Measurements from ENCODE around the gene HPSE2. TPM values are rescaled to one million over a fixed set of nuclear protein-coding genes. Genes with fewer than 3 reads are reported as not detected.

The HPSE2 gene
- total RNA-seq, 1 experiment from 2014 or later, result 0.20 TPM

GRCh38 chr10:98487649-98488048 is 748.0 kb downstream of the HPSE2 start:
- H3K27ac ChIP-seq (ENCODE audit: insufficient read length, low read depth, low read length), result no peak overlapping the region
- no peaks in the 10 kb centered on the region for H3K4me1 ChIP-seq (ENCODE audit: insufficient read depth, low read length)
- H4K5ac ChIP-seq (ENCODE audit: insufficient read length, low read depth, low read length), result no peak overlapping the region
- H3K14ac ChIP-seq (ENCODE audit: insufficient read depth, low read length), result no peak overlapping the region
- DNase-seq, result no peak
- no peak overlapping the region for H3K23ac ChIP-seq (ENCODE audit: insufficient read length, low read depth, low read length)
- Mint-ChIP-seq H3K4me1 (no peaks in the 10 kb centered on the region), H3K27ac (no peak overlapping the region), H3K9me3 (peaks cover 7 to 9% of the 10 kb centered on the region in 2 experiments; a peak in 4 of 5 replicates), H3K36me3 (ENCODE audit: insufficient read depth in 1 of 3, low read depth in 3 of 3) (peaks cover 0 to 9% (median 0%) of the 10 kb centered on the region in 3 experiments; a peak in 2 of 7 replicates), H3K27me3 (ENCODE audit: low read depth) (peaks cover 3% of the 10 kb centered on the region; the same call in 1 of the 2 replicates), H3K4me3 (no peak overlapping the region)
- no peak overlapping the region for H3K56ac ChIP-seq (ENCODE audit: insufficient read length, low read depth, low read length)
- H2AK5ac ChIP-seq (ENCODE audit: insufficient read length, low read length), result no peak overlapping the region
- no CpG with 5 or more reads among the region's 3 CpGs for WGBS (ENCODE audit: extremely low coverage, insufficient read length, low lambda C conversion rate)
- no peaks in the 10 kb centered on the region for H3K79me2 ChIP-seq (ENCODE audit: insufficient read depth, low read length)
- no peak overlapping the region for H3K4me2 ChIP-seq (ENCODE audit: insufficient read depth, insufficient read length, low read length)
- no peak overlapping the region for H2BK120ac ChIP-seq (ENCODE audit: low read depth, low read length, poor library complexity, severe bottlenecking)
- H3K9me3 ChIP-seq (ENCODE audit: control insufficient read depth, low read depth, low read length), result no peaks in the 10 kb centered on the region
- no peak overlapping the region for H3K18ac ChIP-seq (ENCODE audit: insufficient read length, low read depth, low read length)
- no peak overlapping the region for H3K9ac ChIP-seq (ENCODE audit: extremely low read depth, insufficient read length, low read length)
- H2BK20ac ChIP-seq (ENCODE audit: low read depth, low read length, poor library complexity, severe bottlenecking), result no peak overlapping the region
- H3K23me2 ChIP-seq (ENCODE audit: insufficient read length, low read depth, low read length, poor library complexity, severe bottlenecking), result no peaks in the 10 kb centered on the region
- H2BK5ac ChIP-seq (ENCODE audit: insufficient read length, low read length), result no peak overlapping the region
- H3K4ac ChIP-seq (ENCODE audit: low read depth, low read length), result no peak overlapping the region
- H2BK12ac ChIP-seq (ENCODE audit: insufficient read length, low read depth, low read length), result no peak overlapping the region
- no peaks in the 10 kb centered on the region for H3K27me3 ChIP-seq (ENCODE audit: insufficient read depth, low read length)
- no peak overlapping the region for H2BK15ac ChIP-seq (ENCODE audit: low read depth, low read length)
- H3K79me1 ChIP-seq (ENCODE audit: insufficient read depth, low read depth, low read length, poor library complexity, severe bottlenecking), result no peaks in the 10 kb centered on the region
- no peak overlapping the region for H2AFZ ChIP-seq (ENCODE audit: low read length)
- TF ChIP-seq, protein P1, sequence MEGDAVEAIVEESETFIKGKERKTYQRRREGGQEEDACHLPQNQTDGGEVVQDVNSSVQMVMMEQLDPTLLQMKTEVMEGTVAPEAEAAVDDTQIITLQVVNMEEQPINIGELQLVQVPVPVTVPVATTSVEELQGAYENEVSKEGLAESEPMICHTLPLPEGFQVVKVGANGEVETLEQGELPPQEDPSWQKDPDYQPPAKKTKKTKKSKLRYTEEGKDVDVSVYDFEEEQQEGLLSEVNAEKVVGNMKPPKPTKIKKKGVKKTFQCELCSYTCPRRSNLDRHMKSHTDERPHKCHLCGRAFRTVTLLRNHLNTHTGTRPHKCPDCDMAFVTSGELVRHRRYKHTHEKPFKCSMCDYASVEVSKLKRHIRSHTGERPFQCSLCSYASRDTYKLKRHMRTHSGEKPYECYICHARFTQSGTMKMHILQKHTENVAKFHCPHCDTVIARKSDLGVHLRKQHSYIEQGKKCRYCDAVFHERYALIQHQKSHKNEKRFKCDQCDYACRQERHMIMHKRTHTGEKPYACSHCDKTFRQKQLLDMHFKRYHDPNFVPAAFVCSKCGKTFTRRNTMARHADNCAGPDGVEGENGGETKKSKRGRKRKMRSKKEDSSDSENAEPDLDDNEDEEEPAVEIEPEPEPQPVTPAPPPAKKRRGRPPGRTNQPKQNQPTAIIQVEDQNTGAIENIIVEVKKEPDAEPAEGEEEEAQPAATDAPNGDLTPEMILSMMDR (conservative IDR thresholded peaks at IDR 0.05), result 0 out of 3 replicates have a peak, but pooled peaks have one; percentile 14
- no peak overlapping the region for H4K8ac ChIP-seq (replicated peaks; ENCODE audit: insufficient read length, low read depth, low read length)
- H3T11ph ChIP-seq (ENCODE audit: low read length), result no peak overlapping the region
- no peak overlapping the region for H4K91ac ChIP-seq (ENCODE audit: insufficient read length, low read depth, low read length)
- H4K20me1 ChIP-seq (ENCODE audit: control insufficient read depth, insufficient read depth, insufficient read length), result no peaks in the 10 kb centered on the region
